Activated CD8-positive, alpha-beta T cell treated with anti-CD3 and anti-CD28 coated beads, Interleukin-2, amount 10 ng/mL, durations not matched to agents 7 days and 5 days (primary cell): ENCODE data around the gene SELENOS. TPM values are rescaled to one million over a fixed set of nuclear protein-coding genes. Genes with fewer than 3 reads are reported as not detected.

ENCODE experiments used
- ATAC-seq: fragments of 150-1000 bp; cut with Tn5 transposase; one replicate; pipeline ENCODE4 v1.10.0; 2021; ENCODE audit warnings: moderate library complexity
- CTCF ChIA-PET: fragments of 350-600 bp; sonication (Branson Sonifier 250); formaldehyde crosslinking; loops from one replicate; lab custom pipeline; 2021; ENCODE audit warnings: antibody characterized with exemption; lab: Charles Lee
- POLR2A ChIA-PET: fragments of 350-600 bp; sonication (Branson Sonifier 250); formaldehyde crosslinking; loops from one replicate; lab custom pipeline; 2021; ENCODE audit warnings: antibody characterized with exemption; lab: Charles Lee
- DNase-seq: peaks from one replicate; pipeline ENCODE4 v3.0.0-alpha.2; 2020
- H3K27ac Mint-ChIP-seq: one replicate; pipeline ENCODE4 v1.8.0; 2021; ENCODE audit warnings: mild to moderate bottlenecking, mixed read lengths
- H3K27me3 Mint-ChIP-seq: one replicate; pipeline ENCODE4 v1.8.0; 2021; ENCODE audit warnings: low read depth, mixed read lengths
- H3K36me3 Mint-ChIP-seq: one replicate; pipeline ENCODE4 v1.8.0; 2021; ENCODE audit warnings: low read depth, mixed read lengths
- H3K4me1 Mint-ChIP-seq: one replicate; pipeline ENCODE4 v1.8.0; 2021; ENCODE audit warnings: low read depth, mixed read lengths
- H3K4me3 Mint-ChIP-seq: one replicate; pipeline ENCODE4 v1.8.0; 2021; ENCODE audit warnings: mild to moderate bottlenecking, mixed read lengths
- H3K9me3 Mint-ChIP-seq: one replicate; pipeline ENCODE4 v1.8.0; 2022; ENCODE audit warnings: mixed read lengths; ENCODE audit not compliant: insufficient read depth
- total RNA-seq, 2 experiments: library from RNA; stranded (reverse); gene quantifications; one replicate each; pipeline ENCODE4 v1.2.3, GENCODE V29; 2021

Gene SELENOS, protein sequence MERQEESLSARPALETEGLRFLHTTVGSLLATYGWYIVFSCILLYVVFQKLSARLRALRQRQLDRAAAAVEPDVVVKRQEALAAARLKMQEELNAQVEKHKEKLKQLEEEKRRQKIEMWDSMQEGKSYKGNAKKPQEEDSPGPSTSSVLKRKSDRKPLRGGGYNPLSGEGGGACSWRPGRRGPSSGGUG
- total RNA-seq: 10 to 100 TPM; 29.8 to 32.2 TPM

DNA sequence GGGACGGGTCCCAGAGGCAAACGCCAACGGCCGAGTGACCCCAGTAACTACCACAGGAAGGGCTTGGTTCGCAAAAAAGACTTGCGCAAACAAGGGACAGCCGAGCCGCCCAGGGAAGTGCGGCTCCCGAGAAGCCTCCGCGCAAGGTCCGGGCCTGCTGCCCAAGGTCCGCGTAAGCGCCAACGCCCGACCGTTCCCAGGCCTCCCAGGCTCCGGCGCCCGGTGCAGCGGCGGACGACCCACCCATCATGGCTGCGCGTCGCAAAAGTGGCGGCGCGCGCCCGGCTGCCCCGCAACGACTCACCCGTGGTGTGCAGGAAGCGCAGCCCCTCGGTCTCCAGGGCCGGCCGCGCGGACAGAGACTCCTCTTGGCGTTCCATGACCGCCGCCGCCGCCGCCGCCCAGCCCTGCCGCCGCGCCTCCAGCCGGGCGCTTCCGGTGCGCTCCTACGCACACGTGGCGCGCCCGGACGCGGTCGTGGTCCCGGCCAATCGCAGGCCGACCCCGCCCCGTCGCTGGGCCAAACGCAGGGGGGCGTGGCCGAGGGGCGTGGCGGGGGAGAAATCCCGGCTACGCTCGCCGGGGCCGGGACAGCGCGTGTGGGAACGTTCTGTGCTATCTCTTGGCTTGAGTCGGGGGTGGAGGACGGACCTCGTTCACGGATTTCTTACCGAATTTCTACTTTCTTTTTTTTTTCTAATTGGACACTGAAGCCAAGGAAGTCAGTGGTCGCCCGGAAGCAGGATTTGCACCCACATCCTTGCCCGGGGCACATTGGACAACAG lies at the start of gene SELENOS:
SELENOS (minus strand) TSS at position 448 of the 785 bp plus-strand sequence; CDS start at position 380, 68 bp downstream.
- peak; percentile 96 for ATAC-seq
- Mint-ChIP-seq H3K27me3 (no peaks in the 10 kb centered on the region), H3K4me3 (peak within 1 kb of the TSS; percentile 96), H3K4me1 (peaks cover 25% of the 10 kb centered on the region), H3K9me3 (no peaks in the 10 kb centered on the region), H3K27ac (peak within 1 kb of the TSS; percentile 93), H3K36me3 (peaks cover 64% of the 10 kb centered on the region)
- DNase-seq: peak; percentile 90
- ChIA-PET CTCF (interaction anchor here (1.0 to 1.8 kb wide), 7 partner anchors 8 to 364 kb away, joined by 3 to 13 read pairs (median 5); partner anchors contain the start of gene SNRPA1), POLR2A (interaction anchor here (1.2 to 1.4 kb wide), 2 partner anchors 12 to 16 kb away, joined by 3 to 4 read pairs; no protein-coding TSS in a partner anchor)

DNA sequence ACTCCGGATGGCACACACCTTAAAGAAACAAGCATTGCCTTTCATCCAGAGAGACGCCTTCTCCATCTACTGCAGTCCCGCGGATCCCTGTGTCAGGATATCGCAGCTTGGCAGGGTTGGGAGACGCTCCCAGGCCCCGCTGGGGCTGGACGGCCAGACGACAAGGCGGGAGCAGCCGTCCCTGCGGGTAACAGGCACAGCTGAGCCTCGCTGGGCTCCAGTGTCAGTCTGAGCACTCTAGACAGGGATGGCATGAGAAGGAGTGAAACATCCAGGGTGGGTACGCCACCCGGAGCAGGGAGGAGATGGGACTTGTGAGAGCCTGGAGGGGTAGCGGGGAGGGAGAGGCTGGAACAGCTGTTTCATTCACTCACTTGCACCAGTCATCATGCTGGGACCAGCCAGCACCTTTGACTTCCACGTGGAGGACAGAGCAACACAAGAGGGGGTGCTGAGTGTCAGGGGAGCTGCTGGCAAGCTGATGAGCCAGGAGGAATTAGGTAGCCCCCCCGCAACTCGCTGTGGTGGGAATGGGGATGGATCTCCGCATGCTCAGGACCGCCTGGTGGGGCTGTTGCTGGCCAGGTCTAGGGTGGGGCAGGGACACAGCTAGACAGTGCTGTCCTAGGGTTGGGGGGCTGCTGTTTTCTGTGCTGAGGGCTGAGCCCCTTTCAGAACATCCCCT lies 49.3 kb upstream of the SELENOS start:
- no peak overlapping the region for H3K4me3 Mint-ChIP-seq
- peaks cover 12% of the 10 kb centered on the region for H3K27me3 Mint-ChIP-seq
- peak overlapping the region; percentile 58 for H3K27ac Mint-ChIP-seq
- H3K4me1 Mint-ChIP-seq: peaks cover 13% of the 10 kb centered on the region
- H3K36me3 Mint-ChIP-seq: no peaks in the 10 kb centered on the region
- DNase-seq (no peak), ATAC-seq (no peak)
- CTCF ChIA-PET: no interaction called here
- POLR2A ChIA-PET: interaction anchor here (1.1 kb wide), 1 partner anchor 31 kb away, joined by 6 read pairs; the partner anchor contains the start of gene SNRPA1
- H3K9me3 Mint-ChIP-seq: no peaks in the 10 kb centered on the region

DNA sequence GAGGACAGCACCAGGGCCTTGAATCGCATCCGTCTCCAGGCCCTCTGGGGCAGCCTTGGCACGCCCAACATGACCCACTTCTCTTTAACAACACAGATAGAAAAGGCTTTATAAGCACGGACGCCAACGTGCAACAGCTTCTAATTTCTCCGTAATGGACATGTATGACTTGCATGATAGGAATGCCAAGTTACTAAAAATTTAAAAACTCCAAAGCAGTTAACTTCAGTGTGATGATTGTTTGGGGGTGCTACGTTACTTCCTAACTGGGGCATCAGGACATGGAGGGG lies 48.7 kb upstream of the SELENOS start:
- Mint-ChIP-seq H3K36me3 (no peaks in the 10 kb centered on the region), H3K4me1 (peaks cover 20% of the 10 kb centered on the region), H3K27ac (no peak overlapping the region), H3K9me3 (no peaks in the 10 kb centered on the region), H3K4me3 (no peak overlapping the region), H3K27me3 (peaks cover 12% of the 10 kb centered on the region)
- DNase-seq (no peak), ATAC-seq (no peak)
- ChIA-PET CTCF (no interaction called here), POLR2A (no interaction called here)

DNA sequence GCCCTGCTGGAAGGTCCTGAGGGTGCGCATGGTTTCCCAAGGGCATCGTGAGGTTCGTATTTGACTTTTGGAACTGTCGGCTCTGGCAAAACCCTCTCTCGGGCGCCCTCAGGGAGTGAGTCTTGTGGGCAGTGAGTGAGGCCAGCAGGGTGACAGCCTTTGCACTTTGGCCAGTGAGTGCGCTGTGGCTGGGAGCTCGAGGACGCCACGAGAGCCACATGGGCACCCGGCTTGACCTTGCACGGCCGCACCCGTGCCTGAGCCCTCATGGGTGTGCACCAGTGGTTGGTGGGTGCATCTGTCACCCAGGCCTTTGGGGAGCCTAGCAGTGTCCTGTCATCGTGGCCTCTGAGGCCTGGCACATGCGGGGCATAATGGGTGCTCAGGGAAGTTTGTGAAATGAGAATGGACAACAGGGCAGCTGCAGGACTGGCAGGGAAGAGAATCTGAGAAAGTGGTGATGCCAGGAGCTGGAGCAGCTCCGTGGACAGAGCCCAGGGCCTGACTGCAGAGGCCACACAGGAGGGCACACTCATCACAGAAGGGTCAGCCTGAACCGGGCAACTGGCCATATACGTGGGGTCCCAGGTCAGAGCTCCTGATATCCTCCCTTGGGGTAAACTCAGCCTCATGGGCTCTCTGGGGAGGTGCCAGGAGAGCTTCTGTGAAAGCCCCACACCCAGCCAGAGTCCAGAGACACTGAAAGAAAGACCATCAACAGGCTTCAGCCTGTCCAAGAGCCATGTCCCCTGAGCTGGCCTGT lies 48.2 kb upstream of the SELENOS start:
- CTCF ChIA-PET: no interaction called here
- POLR2A ChIA-PET: no interaction called here
- no peak overlapping the region for H3K4me3 Mint-ChIP-seq
- ATAC-seq: no peak
- no peaks in the 10 kb centered on the region for H3K36me3 Mint-ChIP-seq
- H3K4me1 Mint-ChIP-seq: peaks cover 25% of the 10 kb centered on the region
- H3K27me3 Mint-ChIP-seq: peaks cover 12% of the 10 kb centered on the region
- H3K9me3 Mint-ChIP-seq: no peaks in the 10 kb centered on the region
- no peak for DNase-seq
- no peak overlapping the region for H3K27ac Mint-ChIP-seq

DNA sequence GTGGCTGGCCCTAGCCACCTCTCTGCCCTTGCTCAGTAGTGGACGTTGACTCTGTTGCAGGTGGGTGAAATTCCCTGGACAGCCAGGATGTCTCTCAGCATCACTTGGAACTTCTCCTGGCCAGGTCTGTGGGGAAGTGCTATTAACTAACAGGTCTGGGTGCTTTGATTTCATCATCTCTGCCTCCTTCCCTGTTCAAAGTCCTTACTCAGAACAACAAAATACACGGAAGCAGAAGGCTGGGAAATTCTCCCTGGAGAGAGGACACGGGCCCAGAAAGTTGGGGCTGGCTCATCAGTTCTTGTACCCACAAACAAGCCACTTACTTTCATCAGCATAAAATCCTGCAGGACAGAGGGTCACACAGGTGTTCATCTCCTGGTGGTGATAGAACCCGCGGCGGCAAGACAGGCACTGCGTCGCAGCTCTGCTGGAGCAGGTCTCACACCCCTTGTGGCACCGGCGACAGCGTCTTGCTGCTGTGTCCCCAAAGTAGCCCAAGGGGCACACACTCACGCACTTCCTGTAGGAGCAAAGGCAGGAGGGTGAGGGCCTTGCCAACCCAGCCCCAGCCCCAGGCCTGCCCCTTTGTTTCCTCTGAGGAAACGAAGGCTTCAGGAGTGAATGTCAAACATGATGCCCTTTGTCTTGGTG lies 47.4 kb upstream of the SELENOS start:
- no peaks in the 10 kb centered on the region for H3K36me3 Mint-ChIP-seq
- ChIA-PET POLR2A (no interaction called here), CTCF (no interaction called here)
- H3K4me1 Mint-ChIP-seq: peaks cover 31% of the 10 kb centered on the region
- no peak for ATAC-seq
- no peak for DNase-seq
- H3K27me3 Mint-ChIP-seq: peaks cover 9% of the 10 kb centered on the region
- H3K9me3 Mint-ChIP-seq: no peaks in the 10 kb centered on the region
- no peak overlapping the region for H3K4me3 Mint-ChIP-seq
- H3K27ac Mint-ChIP-seq: no peak overlapping the region

DNA sequence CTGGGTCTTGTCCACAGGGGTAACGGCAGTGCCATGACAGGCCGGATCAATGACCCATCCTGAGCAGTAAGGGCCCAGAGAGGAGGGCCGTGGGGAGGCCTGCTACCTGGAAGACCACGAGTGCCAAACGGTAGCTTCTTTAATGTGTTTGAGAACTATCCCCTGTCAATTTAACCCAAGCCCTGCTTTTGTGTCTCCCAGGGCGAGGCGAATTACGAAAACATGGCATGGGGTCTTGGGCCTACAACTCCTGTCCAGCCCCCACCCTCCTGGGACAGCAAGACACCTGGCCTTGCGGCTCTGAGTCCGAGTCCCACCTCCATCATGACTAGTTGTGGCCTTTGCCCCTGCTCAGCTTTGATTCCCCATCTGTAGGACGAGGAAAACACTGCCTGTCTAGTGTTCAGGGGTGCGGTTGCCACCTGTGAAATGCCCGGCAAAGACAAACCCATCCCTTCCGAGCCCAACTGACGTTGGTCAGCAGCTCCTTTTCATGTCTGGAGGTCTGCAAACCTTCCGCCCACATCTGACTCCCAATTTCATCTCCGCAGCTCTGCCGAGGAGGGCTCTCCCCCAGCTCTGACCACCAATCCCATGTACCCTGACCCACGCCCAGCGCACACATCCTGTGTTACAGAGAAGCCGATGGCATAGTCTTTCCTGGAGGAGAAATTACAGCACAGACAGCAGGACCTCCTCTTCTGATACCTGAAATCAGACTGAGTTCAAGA lies 46.7 kb upstream of the SELENOS start:
- peak overlapping the region; percentile 61 for H3K27ac Mint-ChIP-seq
- H3K4me3 Mint-ChIP-seq: no peak overlapping the region
- CTCF ChIA-PET: no interaction called here

DNA sequence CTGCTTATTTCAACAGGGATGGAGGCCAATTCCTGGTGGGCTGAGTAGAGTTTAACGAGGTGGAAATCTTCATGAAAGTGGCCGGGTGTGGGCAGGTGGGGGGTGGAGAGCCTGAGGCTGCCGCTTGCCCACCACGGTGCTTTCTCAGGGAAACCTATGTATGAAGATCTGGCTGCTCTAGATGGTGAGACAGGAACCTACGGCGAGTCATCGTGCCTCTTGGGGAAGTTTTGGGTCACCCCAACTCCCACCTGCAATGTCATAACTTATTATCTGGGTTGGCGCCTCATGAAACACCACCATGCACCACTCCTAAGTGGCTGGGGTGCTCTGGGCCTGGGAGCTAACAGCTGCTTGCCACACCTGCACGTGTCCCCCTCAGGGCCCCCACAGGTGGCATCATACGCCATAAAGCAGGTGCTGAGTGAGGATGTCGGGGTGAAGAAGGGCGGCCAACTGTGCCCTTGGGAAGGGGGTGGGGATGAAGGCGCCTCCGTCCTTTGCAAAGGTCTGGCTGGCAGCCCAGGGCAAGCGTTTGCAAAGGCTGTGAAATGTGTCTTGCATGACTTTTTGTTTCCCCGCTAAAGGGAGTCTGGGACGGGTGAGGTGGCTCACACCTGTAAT lies 45.7 kb upstream of the SELENOS start:
- Mint-ChIP-seq H3K9me3 (no peaks in the 10 kb centered on the region), H3K4me3 (no peak overlapping the region), H3K27ac (no peak overlapping the region), H3K4me1 (peaks cover 36% of the 10 kb centered on the region), H3K36me3 (no peaks in the 10 kb centered on the region), H3K27me3 (peaks cover 4% of the 10 kb centered on the region)
- ChIA-PET CTCF (interaction anchor here (3.2 kb wide), 1 partner anchor 9 kb away, joined by 33 read pairs; no protein-coding TSS in a partner anchor), POLR2A (interaction anchor here (1.0 kb wide), 1 partner anchor 9 kb away, joined by 3 read pairs; no protein-coding TSS in a partner anchor)
- no peak for DNase-seq
- ATAC-seq: no peak

More for the DNA sequence above, 46.7 kb upstream of the SELENOS start:
- ATAC-seq (no peak), DNase-seq (no peak)
- POLR2A ChIA-PET: interaction anchor here (1.0 kb wide), 1 partner anchor 8 kb away, joined by 3 read pairs; no protein-coding TSS in a partner anchor
- H3K27me3 Mint-ChIP-seq: peaks cover 9% of the 10 kb centered on the region
- H3K4me1 Mint-ChIP-seq: peaks cover 36% of the 10 kb centered on the region
- no peaks in the 10 kb centered on the region for H3K36me3 Mint-ChIP-seq
- H3K9me3 Mint-ChIP-seq: no peaks in the 10 kb centered on the region

DNA sequence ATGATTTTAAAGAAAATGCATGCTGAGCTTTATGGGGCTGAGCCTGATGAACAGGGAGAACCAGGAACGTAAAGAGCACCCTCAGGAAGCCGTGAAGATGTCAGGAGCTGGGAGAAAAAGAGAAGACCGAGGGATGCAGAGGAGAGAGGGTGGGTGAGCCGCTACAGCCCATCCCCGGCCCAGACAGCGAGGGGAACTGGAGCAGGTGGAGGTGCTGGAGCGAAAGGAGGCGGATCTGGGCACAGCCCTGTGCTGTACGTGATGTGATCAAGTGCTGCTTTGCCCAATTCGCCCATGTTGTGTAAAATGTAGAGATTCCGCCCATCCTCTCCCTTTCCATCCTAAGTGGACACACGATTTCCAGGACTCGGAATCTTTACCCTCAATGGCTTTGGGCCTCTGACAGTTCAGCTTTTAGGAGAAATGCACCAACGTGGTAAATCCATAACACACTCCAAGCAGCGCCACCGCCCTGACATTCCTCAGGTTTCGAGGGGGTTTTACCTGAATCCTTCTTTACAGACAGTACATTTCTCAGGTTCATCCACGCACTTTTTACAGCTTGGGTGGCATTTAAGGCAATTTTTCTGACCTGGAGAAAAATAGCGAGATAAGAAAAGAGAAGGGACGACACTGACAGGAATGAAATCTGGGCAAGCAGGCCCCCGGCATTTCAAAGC lies 44.9 kb upstream of the SELENOS start:
- H3K27me3 Mint-ChIP-seq: peaks cover 3% of the 10 kb centered on the region
- H3K36me3 Mint-ChIP-seq: no peaks in the 10 kb centered on the region
- ChIA-PET POLR2A (no interaction called here), CTCF (interaction anchor here (1.9 to 3.9 kb wide), 5 partner anchors 10 to 319 kb away, joined by 8 to 42 read pairs (median 24); no protein-coding TSS in a partner anchor)
- H3K4me3 Mint-ChIP-seq: no peak overlapping the region
- H3K9me3 Mint-ChIP-seq: no peaks in the 10 kb centered on the region
- DNase-seq: no peak
- ATAC-seq: no peak
- H3K27ac Mint-ChIP-seq: no peak overlapping the region
- H3K4me1 Mint-ChIP-seq: peaks cover 37% of the 10 kb centered on the region

DNA sequence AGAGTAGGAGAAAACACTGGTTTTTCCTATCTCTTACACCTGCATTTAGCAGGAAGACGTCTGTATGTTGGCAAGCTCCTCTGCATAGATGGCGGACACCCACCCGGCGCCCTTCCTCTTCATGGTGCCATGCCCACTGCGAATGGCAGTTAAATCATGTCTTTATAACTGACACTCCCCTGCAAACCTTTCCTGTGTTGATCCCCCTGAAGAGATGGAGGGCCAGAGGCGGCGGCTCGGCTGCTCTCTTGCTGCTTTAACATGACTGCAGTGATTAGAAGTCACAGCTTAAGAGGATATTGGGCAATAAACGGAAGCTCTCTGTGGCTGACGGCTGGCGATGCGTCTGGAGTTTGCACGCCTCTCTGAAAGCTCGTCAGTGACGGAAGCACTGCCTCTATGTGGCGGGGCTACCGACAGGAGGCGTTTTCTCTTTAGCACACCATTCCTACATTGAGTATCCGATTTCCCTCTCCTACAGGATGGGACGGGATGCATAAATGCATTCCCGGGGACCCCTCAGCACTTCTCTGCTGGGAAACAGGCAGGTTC lies 43.3 kb upstream of the SELENOS start:
- no peaks in the 10 kb centered on the region for H3K9me3 Mint-ChIP-seq

More for the DNA sequence above, 43.3 kb upstream of the SELENOS start:
- DNase-seq (peak; percentile 90), ATAC-seq (peak; percentile 95)
- ChIA-PET POLR2A (interaction anchor here (0.6 to 2.7 kb wide), 12 partner anchors 11 to 1184 kb away, joined by 3 to 36 read pairs (median 4); partner anchors contain the start of gene SNRPA1), CTCF (interaction anchor here (0.6 to 4.2 kb wide), 34 partner anchors 12 to 982 kb away, joined by 3 to 42 read pairs (median 4); partner anchors contain the start of gene SNRPA1)
- Mint-ChIP-seq H3K36me3 (no peaks in the 10 kb centered on the region), H3K4me3 (peak overlapping the region; percentile 72), H3K27me3 (no peaks in the 10 kb centered on the region), H3K27ac (peak overlapping the region; percentile 94), H3K4me1 (peaks cover 38% of the 10 kb centered on the region)
